Liver (tissue), 9 donors: ENCODE measurements around the gene CHD5. TPM values are rescaled to one million over a fixed set of nuclear protein-coding genes. Genes with fewer than 3 reads are reported as not detected.

Experiments
- DNase-seq: peaks from one replicate; pipeline ENCODE4 v3.0.0-alpha.2; 2017; ENCODE audit warnings: low spot score
- H3K27ac ChIP-seq, 2 donors: one replicate each; pipeline ENCODE4 v1.7.0; 2013; ENCODE audit warnings: inconsistent platforms in 2 of 2, low read length in 2 of 2, control low read depth in 1 of 2, low read depth in 1 of 2, mild to moderate bottlenecking in 1 of 2
- H3K27me3 ChIP-seq, 4 donors: one replicate each; pipeline versions ENCODE4 v1.6.1 to v1.7.0; 2013; ENCODE audit warnings: low read length in 3 of 4, inconsistent platforms in 1 of 4, mild to moderate bottlenecking in 1 of 4, moderate library complexity in 1 of 4; ENCODE audit not compliant: control insufficient read depth in 4 of 4, insufficient read depth in 4 of 4
- H3K36me3 ChIP-seq, 4 donors: one replicate each; pipeline versions ENCODE4 v1.6.1 to v1.7.0; 2013; ENCODE audit warnings: low read length in 3 of 4, mild to moderate bottlenecking in 3 of 4, low read depth in 1 of 4, moderate library complexity in 1 of 4; ENCODE audit not compliant: control insufficient read depth in 4 of 4, insufficient read depth in 3 of 4
- H3K4me1 ChIP-seq, 4 donors: one replicate each; pipeline versions ENCODE4 v1.6.1 to v1.7.0; 2013; ENCODE audit warnings: low read length in 3 of 4, mild to moderate bottlenecking in 3 of 4, moderate library complexity in 1 of 4; ENCODE audit not compliant: control insufficient read depth in 4 of 4, insufficient read depth in 4 of 4
- H3K4me3 ChIP-seq, 3 donors: one replicate each; pipeline versions ENCODE4 v1.6.1 to v1.7.0; 2013; ENCODE audit warnings: low read length in 3 of 3, control low read depth in 1 of 3, low read depth in 1 of 3, mild to moderate bottlenecking in 1 of 3
- H3K9ac ChIP-seq, 2 donors: one replicate each; pipeline ENCODE4 v1.7.0; 2013; ENCODE audit warnings: low read length in 2 of 2, mild to moderate bottlenecking in 2 of 2, moderate library complexity in 2 of 2, control low read depth in 1 of 2, low read depth in 1 of 2
- H3K9me3 ChIP-seq, 4 donors: one replicate each; pipeline versions ENCODE4 v1.6.1 to v1.7.0; 2013; ENCODE audit warnings: low read length in 3 of 4; ENCODE audit not compliant: control insufficient read depth in 4 of 4
- CTCF ChIP-seq: fragments of 150-350 bp; IDR thresholded peaks from 2 replicates; pipeline ENCODE4 v1.5.1; 2017; ENCODE audit warnings: improper control_type of control experiment, low read depth, low read length; ENCODE audit not compliant: missing input control
- EGR1 ChIP-seq, 2 donors: IDR thresholded peaks; 2 replicates each; pipeline ENCODE4 v1.6.1; 2016 to 2018; ENCODE audit warnings: antibody characterized with exemption in 2 of 2, low read depth in 2 of 2
- FOXA2 ChIP-seq: IDR thresholded peaks from 2 replicates; pipeline ENCODE4 v1.6.1; 2016; ENCODE audit warnings: antibody characterized with exemption
- GABPA ChIP-seq, 2 donors: IDR thresholded peaks in 1 of 2; conservative IDR thresholded peaks in 1 of 2; 2 replicates each; pipeline ENCODE4 v1.6.1; 2016; ENCODE audit warnings: antibody characterized with exemption in 2 of 2, mild to moderate bottlenecking in 1 of 2, moderate library complexity in 1 of 2
- HNF4A ChIP-seq, 2 donors: conservative IDR thresholded peaks; 2 replicates each; pipeline ENCODE4 v1.6.1; 2016; ENCODE audit warnings: antibody characterized with exemption in 2 of 2, mild to moderate bottlenecking in 2 of 2
- JUND ChIP-seq, 2 donors: IDR thresholded peaks; 2 replicates each; pipeline ENCODE4 v1.6.1; 2016; ENCODE audit warnings: antibody characterized with exemption in 2 of 2
- RAD21 ChIP-seq, 2 donors: IDR thresholded peaks; 2 replicates each; pipeline ENCODE4 v1.6.1; 2016; ENCODE audit warnings: antibody characterized with exemption in 2 of 2, mild to moderate bottlenecking in 2 of 2
- RXRA ChIP-seq, 2 donors: IDR thresholded peaks; 2 replicates each; pipeline ENCODE4 v1.6.1; 2017 to 2018; ENCODE audit warnings: antibody characterized with exemption in 2 of 2, mild to moderate bottlenecking in 1 of 2
- TAF1 ChIP-seq: conservative IDR thresholded peaks from 2 replicates; pipeline ENCODE4 v1.6.1; 2016; ENCODE audit warnings: antibody characterized with exemption, mild to moderate bottlenecking
- WGBS: extraction: QIAGEN DNeasy Blood & Tissue Kit; methylation state at CpG from one replicate; pipeline ENCODE4 v1.1.7; 2013; 5-methylcytosine and 5-hydroxymethylcytosine counted together
- polyA plus RNA-seq, 2 donors: library from polyadenylated mRNA; stranded (reverse) in 1 of 2; unstranded in 1 of 2; fragments of 200-250 nt in 1 of 2; fragments of >200 nt in 1 of 2; fragmentation: Nextera tagmentation in 1 of 2; extraction: Ambion mirVana in 1 of 2; gene quantifications; one replicate each; pipeline versions ENCODE4 v1.2.1 to v1.2.3, GENCODE V29; 2013 to 2015
- total RNA-seq, 2 donors: library from RNA; depleted of rRNA; stranded (reverse); fragments of >200 nt; gene quantifications; one replicate each; pipeline ENCODE4 v1.2.3, GENCODE V29; 2014
- donor health status: healthy.
- donor health status: healthy.
- donor health status: healthy.
- donor health status: healthy.
- donor health status: healthy.

The CHD5 gene
- total and polyA plus RNA-seq, 4 donors: under 0.01 to 0.08 TPM; not detected in 2

GRCh38 chr1:6118415-6118814 lies 61.7 kb downstream of the CHD5 start:
- H3K4me3 ChIP-seq: no peak overlapping the region
- no peaks in the 10 kb centered on the region for H3K4me1 ChIP-seq
- no peak overlapping the region for H3K9ac ChIP-seq
- H3K27me3 ChIP-seq: no peaks in the 10 kb centered on the region
- H3K9me3 ChIP-seq: peaks cover 0 to 2% (median 0%) of the 10 kb centered on the region in 4 donors
- no peaks in the 10 kb centered on the region for H3K36me3 ChIP-seq
- no peak overlapping the region for H3K27ac ChIP-seq
- no peak for DNase-seq
- no peak for TF ChIP-seq RXRA (IDR thresholded peaks at IDR 0.05)
- no peak for TF ChIP-seq FOXA2
- no peak for TF ChIP-seq CTCF
- no peak for TF ChIP-seq TAF1
- no peak for TF ChIP-seq HNF4A (conservative IDR thresholded peaks at IDR 0.05)
- 82% methylated on average over 3 of the region's 3 CpGs for WGBS

- peaks cover 0 to 2% (median 0%) of the 10 kb centered on the region in 4 donors for H3K9me3 ChIP-seq
- no peaks in the 10 kb centered on the region for H3K27me3 ChIP-seq
- no peak for DNase-seq
- no peak for TF ChIP-seq GABPA (IDR thresholded peaks at IDR 0.05 in 1 of 2, conservative IDR thresholded peaks at IDR 0.05 in 1 of 2)
- TF ChIP-seq EGR1 (IDR thresholded peaks at IDR 0.05; ENCODE audit: low read depth in 2 of 2): no peak
- TF ChIP-seq JUND (IDR thresholded peaks at IDR 0.05): no peak
- H3K4me3 ChIP-seq: no peak overlapping the region
- no peak overlapping the region for H3K27ac ChIP-seq
- H3K36me3 ChIP-seq: no peaks in the 10 kb centered on the region
- H3K9ac ChIP-seq: no peak overlapping the region
- H3K4me1 ChIP-seq: no peaks in the 10 kb centered on the region
Measured at GRCh38 chr1:6117624-6118023, 62.5 kb downstream of the CHD5 start.

GRCh38 chr1:6117064-6117463 lies 63.1 kb downstream of the CHD5 start:
- Histone ChIP-seq H3K9ac (no peak overlapping the region), H3K27ac (no peak overlapping the region), H3K4me1 (no peaks in the 10 kb centered on the region), H3K9me3 (peaks cover 0 to 2% (median 0%) of the 10 kb centered on the region in 4 donors), H3K27me3 (no peaks in the 10 kb centered on the region), H3K4me3 (no peak overlapping the region), H3K36me3 (no peaks in the 10 kb centered on the region)
- TF ChIP-seq RAD21 (IDR thresholded peaks at IDR 0.05): no peak
- no peak for DNase-seq
- 88% methylated on average over 2 of the region's 2 CpGs for WGBS

- Histone ChIP-seq H3K4me3 (no peak overlapping the region), H3K9me3 (peaks cover 0 to 2% (median 0%) of the 10 kb centered on the region in 4 donors), H3K27me3 (no peaks in the 10 kb centered on the region), H3K4me1 (no peaks in the 10 kb centered on the region), H3K36me3 (no peaks in the 10 kb centered on the region), H3K9ac (no peak overlapping the region), H3K27ac (no peak overlapping the region)
- WGBS: 78% methylated on average over 1 of the region's 1 CpG
- no peak for DNase-seq
- no peak for TF ChIP-seq HNF4A (conservative IDR thresholded peaks at IDR 0.05)
Measured at GRCh38 chr1:6116137-6116536, 64.0 kb downstream of the CHD5 start.
